ENCODE measurements around the gene SASH3.

- TF ChIP-seq CTCF (IDR thresholded peaks at IDR 0.05) (no peak), EP300 (IDR thresholded peaks at IDR 0.05) (no peak)
Measured at GRCh38 chrX:129744861-129745321, 34.9 kb upstream of the SASH3 start.

Data from esophagus muscularis mucosa (tissue), 3 donors.